Measurements from ENCODE around the gene BANF1.
"Not testable (repeated sequence)": the region's sequence is repeated elsewhere in the genome, so short reads cannot be mapped to it uniquely, and the experiment has no call there.

Gene BANF1

DNA sequence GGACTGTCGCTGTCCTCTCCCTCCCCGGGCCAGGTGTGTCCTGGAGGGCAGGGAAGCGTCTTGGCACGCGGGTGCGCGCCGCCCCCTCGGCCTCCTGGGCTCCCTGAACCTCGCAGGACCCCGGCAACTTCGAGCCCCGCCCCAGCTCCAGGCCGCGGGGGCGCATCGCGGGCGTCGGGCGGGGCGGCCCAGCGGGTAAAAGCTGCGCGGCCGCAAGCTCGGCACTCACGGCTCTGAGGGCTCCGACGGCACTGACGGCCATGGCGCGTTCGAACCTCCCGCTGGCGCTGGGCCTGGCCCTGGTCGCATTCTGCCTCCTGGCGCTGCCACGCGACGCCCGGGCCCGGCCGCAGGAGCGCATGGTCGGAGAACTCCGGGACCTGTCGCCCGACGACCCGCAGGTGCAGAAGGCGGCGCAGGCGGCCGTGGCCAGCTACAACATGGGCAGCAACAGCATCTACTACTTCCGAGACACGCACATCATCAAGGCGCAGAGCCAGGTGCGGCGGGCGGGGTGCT is 9.5 kb downstream of the BANF1 start, which contains the start of gene CST6:
Gene CST6 (plus strand): TSS at position 224 of the 519 bp plus-strand sequence. CDS start 37 bp downstream, at position 261.
- Mint-ChIP-seq H3K27me3 (ENCODE audit: low read depth) (peaks cover 23% of the 10 kb centered on the region), H3K9me3 (no peaks in the 10 kb centered on the region), H3K4me3 (no peak within 1 kb of the TSS), H3K4me1 (ENCODE audit: low read depth) (no peaks in the 10 kb centered on the region), H3K27ac (no peak within 1 kb of the TSS), H3K36me3 (ENCODE audit: low read depth) (no peaks in the 10 kb centered on the region)
- no peak for DNase-seq (ENCODE audit: low spot score)

DNA sequence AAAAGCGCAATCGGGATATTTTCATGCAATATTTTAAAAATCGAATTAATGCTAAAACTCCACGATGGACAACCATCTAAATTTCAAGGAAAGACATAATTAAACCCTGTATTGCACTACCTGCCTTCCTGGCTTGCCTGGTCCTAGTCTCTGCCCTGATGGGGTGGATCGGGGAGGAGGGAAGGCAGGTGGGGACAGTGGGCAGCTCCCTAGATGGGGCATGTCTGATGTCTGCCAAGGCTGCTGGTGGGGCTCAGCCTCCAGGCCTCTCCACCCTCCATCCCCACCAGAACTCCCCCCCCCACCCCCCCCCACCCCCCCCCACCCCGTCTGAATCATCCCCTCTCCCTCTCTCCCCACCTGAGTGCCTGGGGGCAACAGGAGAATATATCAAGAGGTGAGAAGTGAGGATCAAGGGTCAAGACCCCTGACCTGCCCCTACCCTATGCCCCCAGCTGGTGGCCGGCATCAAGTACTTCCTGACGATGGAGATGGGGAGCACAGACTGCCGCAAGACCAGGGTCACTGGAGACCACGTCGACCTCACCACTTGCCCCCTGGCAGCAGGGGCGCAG is 10.2 kb downstream of the BANF1 start:
- no peaks in the 10 kb centered on the region for H3K36me3 Mint-ChIP-seq (ENCODE audit: low read depth)
- no peaks in the 10 kb centered on the region for H3K4me1 Mint-ChIP-seq (ENCODE audit: low read depth)
- H3K27me3 Mint-ChIP-seq (ENCODE audit: low read depth): peaks cover 23% of the 10 kb centered on the region
- H3K9me3 Mint-ChIP-seq: no peaks in the 10 kb centered on the region
- no peak overlapping the region for H3K4me3 Mint-ChIP-seq
- H3K27ac Mint-ChIP-seq: no peak overlapping the region
- no peak for DNase-seq (ENCODE audit: low spot score)

DNA sequence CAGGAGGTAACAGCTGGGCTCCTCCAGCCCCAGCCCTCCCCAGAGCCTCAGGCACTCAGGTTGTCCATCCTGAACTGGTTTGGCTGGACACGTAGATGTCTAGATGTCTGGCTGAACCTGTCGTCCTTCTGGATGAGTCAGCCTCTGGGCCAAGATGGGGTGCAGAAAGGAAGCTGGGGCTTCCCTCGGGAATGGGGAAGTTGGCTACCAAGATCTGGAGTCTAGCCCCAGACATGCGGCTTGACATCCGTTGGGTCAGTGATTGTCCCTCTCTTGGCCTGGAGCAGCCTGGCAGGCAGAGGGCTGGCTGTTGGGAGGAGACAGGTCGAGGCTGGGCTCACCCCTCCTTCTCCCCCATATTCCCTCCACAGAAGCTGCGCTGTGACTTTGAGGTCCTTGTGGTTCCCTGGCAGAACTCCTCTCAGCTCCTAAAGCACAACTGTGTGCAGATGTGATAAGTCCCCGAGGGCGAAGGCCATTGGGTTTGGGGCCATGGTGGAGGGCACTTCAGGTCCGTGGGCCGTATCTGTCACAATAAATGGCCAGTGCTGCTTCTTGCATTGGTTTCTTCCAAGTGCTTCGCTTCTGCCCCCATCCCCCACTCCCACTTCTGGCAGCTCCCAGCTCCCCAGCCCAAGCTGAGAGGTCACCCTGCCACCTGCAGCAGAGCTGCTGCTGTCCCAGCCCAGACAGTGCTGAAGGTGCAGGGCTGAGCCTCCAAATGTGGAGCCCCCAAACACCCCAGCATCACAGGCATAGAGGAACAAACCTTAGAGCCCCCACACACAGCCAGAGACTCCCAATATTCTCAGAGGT is 10.9 kb downstream of the BANF1 start:
- no peaks in the 10 kb centered on the region for H3K4me1 Mint-ChIP-seq (ENCODE audit: low read depth)
- no peaks in the 10 kb centered on the region for H3K9me3 Mint-ChIP-seq
- no peaks in the 10 kb centered on the region for H3K36me3 Mint-ChIP-seq (ENCODE audit: low read depth)
- H3K27me3 Mint-ChIP-seq (ENCODE audit: low read depth): peaks cover 23% of the 10 kb centered on the region
- no peak overlapping the region for H3K27ac Mint-ChIP-seq
- no peak overlapping the region for H3K4me3 Mint-ChIP-seq
- DNase-seq (ENCODE audit: low spot score): no peak

DNA sequence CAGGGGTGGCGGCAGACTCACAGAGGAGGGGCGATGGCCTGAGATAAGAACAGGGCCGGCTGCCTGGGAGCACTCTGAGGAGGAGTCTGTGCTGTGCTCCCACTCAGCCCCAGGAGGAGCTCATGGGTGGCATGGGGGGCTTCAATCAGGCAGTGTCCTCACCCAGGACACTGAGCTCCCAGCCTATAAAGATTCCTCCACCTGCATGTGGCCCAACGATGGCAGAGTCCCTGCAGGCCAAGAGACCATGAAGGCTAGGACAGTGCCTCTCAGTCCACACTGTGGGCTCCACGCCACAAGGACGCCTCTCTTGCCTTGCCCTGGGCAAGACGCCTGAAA is 11.4 kb downstream of the BANF1 start:
- Mint-ChIP-seq H3K9me3 (no peaks in the 10 kb centered on the region), H3K27ac (no peak overlapping the region), H3K4me3 (no peak overlapping the region), H3K36me3 (ENCODE audit: low read depth) (no peaks in the 10 kb centered on the region), H3K27me3 (ENCODE audit: low read depth) (peaks cover 23% of the 10 kb centered on the region), H3K4me1 (ENCODE audit: low read depth) (no peaks in the 10 kb centered on the region)
- no peak for DNase-seq (ENCODE audit: low spot score)

- Mint-ChIP-seq H3K4me3 (no peak overlapping the region), H3K27ac (no peak overlapping the region), H3K9me3 (no peaks in the 10 kb centered on the region), H3K27me3 (ENCODE audit: low read depth) (peaks cover 23% of the 10 kb centered on the region), H3K36me3 (ENCODE audit: low read depth) (no peaks in the 10 kb centered on the region), H3K4me1 (ENCODE audit: low read depth) (no peaks in the 10 kb centered on the region)
- DNase-seq (ENCODE audit: low spot score): no peak
Measured at GRCh38 chr11:66014804-66015453, 12.6 kb downstream of the BANF1 start.

GRCh38 chr11:66015454-66015881 is 13.2 kb downstream of the BANF1 start:
- H3K27me3 Mint-ChIP-seq (ENCODE audit: low read depth): peaks cover 20% of the 10 kb centered on the region
- DNase-seq (ENCODE audit: low spot score): no peak

DNA sequence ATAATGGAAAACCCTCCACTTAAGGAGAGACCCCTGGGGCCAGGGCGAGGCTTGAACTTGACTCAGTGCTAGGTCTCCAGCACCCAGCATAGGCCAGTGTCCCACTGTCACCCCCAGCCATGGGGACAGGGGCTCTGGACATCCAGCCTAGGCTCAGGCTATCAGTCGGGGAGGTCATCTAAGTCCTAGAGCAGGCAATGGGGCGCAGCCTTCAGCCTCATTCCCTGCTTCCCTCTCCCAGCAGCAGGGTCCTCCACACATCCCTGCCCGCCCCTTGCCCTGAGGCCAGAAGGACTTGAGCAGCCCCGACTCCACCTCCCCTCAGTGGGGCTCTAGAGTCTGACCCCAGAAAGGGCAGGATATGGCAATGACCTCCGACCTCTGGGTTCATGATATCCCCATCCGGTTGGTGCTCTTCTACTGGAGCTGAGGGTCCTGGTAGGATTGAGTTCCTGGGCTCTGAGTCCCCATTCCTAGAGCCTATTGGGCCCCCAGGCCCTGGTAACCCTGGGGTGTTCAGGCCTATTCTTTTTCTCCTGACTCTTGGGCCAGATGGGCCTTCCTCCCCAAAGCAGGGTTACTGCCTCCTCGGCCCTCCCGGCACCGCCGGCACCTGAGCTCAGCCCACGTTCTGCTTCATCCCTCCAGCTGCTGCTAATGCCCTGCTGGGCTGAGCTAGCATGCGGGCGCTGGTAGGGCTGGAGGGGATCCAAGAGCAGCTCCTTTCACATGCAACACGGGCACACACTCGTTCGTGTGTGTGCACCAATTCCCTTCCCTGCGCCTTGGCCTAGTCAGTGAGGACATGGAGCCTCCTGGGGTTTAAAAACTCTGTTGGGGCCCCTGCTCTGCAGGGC is 13.9 kb downstream of the BANF1 start:
- peaks cover 1% of the 10 kb centered on the region for H3K4me1 Mint-ChIP-seq (ENCODE audit: low read depth)
- DNase-seq (ENCODE audit: low spot score): no peak
- peaks cover 14% of the 10 kb centered on the region for H3K27me3 Mint-ChIP-seq (ENCODE audit: low read depth)
- H3K27ac Mint-ChIP-seq: no peak overlapping the region
- no peak overlapping the region for H3K4me3 Mint-ChIP-seq
- H3K9me3 Mint-ChIP-seq: no peaks in the 10 kb centered on the region
- no peaks in the 10 kb centered on the region for H3K36me3 Mint-ChIP-seq (ENCODE audit: low read depth)

More at GRCh38 chr11:66015454-66015881, 13.2 kb downstream of the BANF1 start:
- Mint-ChIP-seq H3K4me3 (no peak overlapping the region), H3K36me3 (ENCODE audit: low read depth) (no peaks in the 10 kb centered on the region), H3K9me3 (no peaks in the 10 kb centered on the region), H3K4me1 (ENCODE audit: low read depth) (no peaks in the 10 kb centered on the region), H3K27ac (no peak overlapping the region)

GRCh38 chr11:66016793-66017177 is 14.5 kb downstream of the BANF1 start:
- H3K9me3 Mint-ChIP-seq: no peaks in the 10 kb centered on the region
- H3K27ac Mint-ChIP-seq: no peak overlapping the region
- H3K27me3 Mint-ChIP-seq (ENCODE audit: low read depth): peaks cover 10% of the 10 kb centered on the region
- no peak overlapping the region for H3K4me3 Mint-ChIP-seq
- peaks cover 4% of the 10 kb centered on the region for H3K4me1 Mint-ChIP-seq (ENCODE audit: low read depth)
- no peaks in the 10 kb centered on the region for H3K36me3 Mint-ChIP-seq (ENCODE audit: low read depth)
- DNase-seq (ENCODE audit: low spot score): no peak

DNA sequence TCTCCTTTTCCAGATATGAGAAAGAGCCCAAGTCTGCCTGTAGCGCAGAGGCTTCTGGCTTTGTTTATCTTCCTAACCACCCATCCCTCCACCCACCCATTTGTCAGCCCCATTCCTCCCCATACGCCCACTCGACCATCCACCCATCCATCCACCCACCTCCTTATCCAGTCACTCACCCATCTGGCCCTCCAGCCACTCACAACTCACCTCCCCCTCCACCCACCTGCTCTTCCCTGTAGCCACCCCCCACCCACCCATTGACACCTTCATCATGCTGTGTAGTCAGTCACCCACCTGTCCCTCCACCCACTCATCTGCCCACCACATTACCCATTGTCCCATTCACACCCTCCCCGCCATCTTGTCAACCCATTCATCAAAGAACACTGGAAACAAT is 15.0 kb downstream of the BANF1 start:
- Mint-ChIP-seq H3K27me3 (ENCODE audit: low read depth) (peaks cover 10% of the 10 kb centered on the region), H3K4me3 (no peak overlapping the region), H3K4me1 (ENCODE audit: low read depth) (peaks cover 7% of the 10 kb centered on the region), H3K9me3 (no peaks in the 10 kb centered on the region), H3K36me3 (ENCODE audit: low read depth) (no peaks in the 10 kb centered on the region), H3K27ac (no peak overlapping the region)
- DNase-seq (ENCODE audit: low spot score): peak; percentile 19

DNA sequence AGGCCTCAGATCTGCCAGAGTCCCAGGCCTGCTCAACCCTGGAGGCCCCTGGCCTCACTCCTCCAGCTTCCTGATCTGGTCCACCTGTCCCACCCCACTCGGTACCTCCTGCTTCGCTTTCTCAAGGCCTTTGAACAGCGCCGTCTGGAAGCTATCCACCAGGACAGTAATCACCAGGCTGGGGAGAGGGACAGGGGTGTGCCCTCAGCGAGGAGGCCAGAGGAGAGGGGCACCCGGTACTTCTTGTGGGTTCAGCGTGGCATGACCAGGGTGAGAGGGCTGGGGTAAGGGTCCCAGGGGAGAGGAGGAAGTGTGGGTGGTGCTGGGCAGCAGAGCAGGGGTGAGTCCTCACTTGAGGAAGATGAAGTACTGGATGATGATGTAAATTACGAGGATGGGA is 17.9 kb downstream of the BANF1 start:
- H3K4me3 Mint-ChIP-seq: no peak overlapping the region
- no peak overlapping the region for H3K27ac Mint-ChIP-seq
- no peaks in the 10 kb centered on the region for H3K36me3 Mint-ChIP-seq (ENCODE audit: low read depth)
- DNase-seq (ENCODE audit: low spot score): no peak
- H3K4me1 Mint-ChIP-seq (ENCODE audit: low read depth): peaks cover 11% of the 10 kb centered on the region
- peaks cover 4% of the 10 kb centered on the region for H3K27me3 Mint-ChIP-seq (ENCODE audit: low read depth)
- no peaks in the 10 kb centered on the region for H3K9me3 Mint-ChIP-seq

DNA sequence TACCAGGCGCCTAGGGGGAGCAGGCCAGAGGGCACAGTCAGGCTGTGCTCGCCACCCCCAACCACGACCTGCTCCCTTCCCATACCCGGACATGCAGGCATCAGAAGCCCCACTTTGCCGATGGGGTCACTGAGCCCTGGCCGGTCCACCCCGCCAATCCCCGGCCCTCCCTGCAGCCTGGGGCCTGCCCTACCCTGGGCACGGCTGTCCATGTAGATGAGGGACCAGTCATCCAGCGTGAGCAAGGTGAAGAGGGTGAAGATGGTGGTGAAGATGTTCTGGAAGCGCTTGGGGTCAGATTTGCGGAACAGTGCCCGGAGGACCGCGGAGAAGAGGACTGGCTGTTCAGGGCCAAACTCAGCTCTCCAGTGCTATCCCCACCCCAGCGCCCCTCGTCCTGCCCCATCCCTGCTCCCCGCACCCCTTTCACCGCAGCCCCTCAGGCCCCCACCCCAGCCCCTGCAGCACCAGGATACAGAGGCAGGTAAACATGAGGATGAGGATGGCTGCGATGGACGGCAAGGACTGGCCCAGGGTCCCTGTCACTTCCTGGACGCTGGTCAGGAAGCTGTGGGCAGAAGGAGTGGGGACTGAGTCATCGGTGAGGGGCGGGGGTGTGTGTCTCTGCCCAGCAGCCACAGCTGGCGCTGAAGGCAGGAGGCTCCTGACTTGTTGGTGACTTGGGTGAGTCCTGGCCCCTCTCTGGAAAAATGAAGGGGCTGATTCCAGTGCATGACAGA is 18.5 kb downstream of the BANF1 start:
- DNase-seq (ENCODE audit: low spot score): peak; percentile 56
- Mint-ChIP-seq H3K27me3 (ENCODE audit: low read depth) (peaks cover 4% of the 10 kb centered on the region), H3K4me1 (ENCODE audit: low read depth) (peaks cover 11% of the 10 kb centered on the region), H3K4me3 (no peak overlapping the region), H3K36me3 (ENCODE audit: low read depth) (no peaks in the 10 kb centered on the region), H3K27ac (no peak overlapping the region), H3K9me3 (no peaks in the 10 kb centered on the region)

DNA sequence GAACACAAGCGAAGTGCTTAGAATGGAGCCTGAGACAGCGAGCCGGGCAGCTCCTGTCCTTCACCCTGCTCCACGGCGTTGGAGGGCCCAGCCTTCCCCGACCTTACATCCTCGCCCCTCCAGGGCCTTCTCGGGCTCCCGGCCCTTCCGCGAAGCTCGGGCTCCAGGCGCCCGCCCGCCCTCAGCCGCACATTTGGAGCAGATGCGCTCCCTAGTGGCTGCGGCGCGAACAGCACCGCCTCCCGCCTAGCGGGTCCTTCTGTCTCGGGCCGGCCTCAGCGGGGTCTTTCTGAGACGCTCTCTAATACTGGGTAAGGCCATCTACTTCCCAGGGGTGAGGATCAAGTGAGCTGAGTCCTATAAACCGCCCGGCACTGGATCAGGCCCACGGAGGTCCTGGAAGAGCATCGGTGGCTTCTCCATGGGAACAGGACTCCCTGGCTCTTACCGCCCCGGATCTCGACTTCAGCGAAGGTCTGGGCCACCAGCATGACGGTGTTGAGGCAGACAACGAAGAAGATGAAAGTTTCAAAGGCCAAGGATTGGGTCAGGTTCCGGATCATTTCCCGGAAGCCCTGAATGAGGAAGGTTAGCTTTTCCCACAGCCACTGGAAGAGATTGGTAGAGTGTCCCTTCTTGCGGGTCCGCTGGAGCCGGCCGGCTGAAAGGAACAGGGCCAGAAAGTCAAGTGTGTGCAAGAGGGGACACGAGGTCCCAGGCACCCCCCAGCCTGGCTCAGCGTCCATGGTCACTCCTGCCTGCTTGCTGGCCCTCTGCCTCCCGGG is 20.3 kb downstream of the BANF1 start:
- peak; percentile 71 for DNase-seq (ENCODE audit: low spot score)
- Mint-ChIP-seq H3K9me3 (no peaks in the 10 kb centered on the region), H3K27me3 (ENCODE audit: low read depth) (peaks cover 4% of the 10 kb centered on the region), H3K36me3 (ENCODE audit: low read depth) (no peaks in the 10 kb centered on the region), H3K4me1 (ENCODE audit: low read depth) (peaks cover 11% of the 10 kb centered on the region), H3K4me3 (peak overlapping the region; percentile 57), H3K27ac (no peak overlapping the region)

DNA sequence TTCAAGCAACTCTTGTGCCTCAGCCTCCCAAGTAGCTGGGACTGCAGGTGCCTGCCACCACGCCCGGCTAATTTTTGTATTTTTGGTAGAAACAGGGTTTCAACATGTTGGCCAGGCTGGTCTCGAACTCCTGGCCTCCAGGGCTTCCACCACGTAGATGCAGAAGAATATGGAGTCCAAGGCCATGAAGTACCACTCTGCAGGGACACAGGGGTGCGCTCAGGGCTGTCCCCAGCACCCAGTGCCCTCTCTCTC is 20.8 kb downstream of the BANF1 start:
- not testable (repeated sequence) for H3K27me3 Mint-ChIP-seq (ENCODE audit: low read depth); H3K9me3 Mint-ChIP-seq; DNase-seq (ENCODE audit: low spot score); H3K27ac Mint-ChIP-seq; H3K4me3 Mint-ChIP-seq; H3K36me3 Mint-ChIP-seq (ENCODE audit: low read depth)
- peaks cover 11% of the 10 kb centered on the region for H3K4me1 Mint-ChIP-seq (ENCODE audit: low read depth)

All from T-helper 2 cell treated with Interferon-gamma antibody and Interleukin-4, amounts not matched to agents 5 μg/mL and 100 μg/mL, for 36 hours (primary cell).